IPS-NIHi7 (cell line): ENCODE data around the gene TSTD1.
"Not testable (repeated sequence)": the region's sequence is repeated elsewhere in the genome, so short reads cannot be mapped to it uniquely, and the experiment has no call there.

Experiments used
- DNase-seq: peaks from one replicate; pipeline ENCODE4 v3.0.0; 2012; ENCODE audit warnings: mixed read lengths; ENCODE audit errors: extremely low spot score

The TSTD1 gene

DNA sequence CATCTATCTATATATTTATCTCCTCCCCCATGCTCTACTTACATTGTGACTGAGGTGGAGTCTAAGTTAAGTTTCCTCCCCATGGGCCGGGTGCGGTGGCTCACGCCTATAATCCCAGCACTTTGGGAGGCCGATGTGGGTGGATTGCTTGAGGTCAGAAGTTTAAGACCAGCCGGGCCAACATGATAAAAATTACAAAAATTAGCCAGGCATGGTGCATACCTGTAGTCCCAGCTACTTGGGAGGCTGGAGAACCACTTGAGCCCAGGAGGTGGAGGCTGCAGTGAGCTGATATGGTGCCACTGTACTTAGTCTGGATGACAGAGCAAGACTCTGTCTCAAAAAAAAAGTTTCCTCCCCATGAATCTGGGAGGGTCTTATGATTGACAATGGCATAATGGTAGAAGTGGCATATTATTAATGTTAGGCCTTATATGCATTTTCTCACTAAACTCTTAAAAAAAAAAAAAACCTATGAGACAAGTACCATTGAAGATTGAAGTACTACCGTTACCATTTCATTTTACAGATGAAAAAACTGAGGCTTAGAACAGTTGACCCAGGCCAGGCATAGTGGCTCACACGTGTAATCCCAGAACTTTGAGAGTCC lies 29.1 kb downstream of the TSTD1 start:
- no peak for DNase-seq

DNA sequence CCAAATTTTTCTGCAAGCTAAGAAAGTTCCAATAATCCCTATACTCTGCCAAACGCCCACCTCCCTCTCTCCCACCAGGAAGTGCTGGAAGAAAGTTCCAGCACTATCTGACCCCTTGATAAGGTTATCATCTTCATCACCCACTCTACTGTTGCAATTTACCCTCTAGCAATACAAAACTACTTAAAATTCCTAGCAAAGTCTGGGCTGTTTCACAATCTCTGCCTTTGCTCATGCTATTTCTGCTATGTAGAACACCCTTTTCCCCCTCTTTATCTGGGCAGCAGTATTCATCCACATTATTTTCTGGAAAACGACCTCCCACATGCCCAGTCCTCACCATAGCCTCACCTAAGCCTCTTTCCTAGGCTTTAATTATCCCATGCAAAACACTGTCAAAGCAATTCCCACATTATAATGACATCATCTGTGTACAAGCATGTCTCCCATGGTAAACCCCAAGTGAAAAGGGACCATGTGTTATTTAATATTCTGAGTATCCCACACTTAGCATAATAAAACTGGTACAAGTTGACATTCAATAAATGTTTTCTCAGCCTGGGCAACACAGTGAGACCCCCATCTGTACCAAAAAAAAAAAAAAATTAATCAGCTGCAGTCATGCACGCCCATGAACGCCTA lies 29.8 kb downstream of the TSTD1 start:
- DNase-seq = no peak

DNA sequence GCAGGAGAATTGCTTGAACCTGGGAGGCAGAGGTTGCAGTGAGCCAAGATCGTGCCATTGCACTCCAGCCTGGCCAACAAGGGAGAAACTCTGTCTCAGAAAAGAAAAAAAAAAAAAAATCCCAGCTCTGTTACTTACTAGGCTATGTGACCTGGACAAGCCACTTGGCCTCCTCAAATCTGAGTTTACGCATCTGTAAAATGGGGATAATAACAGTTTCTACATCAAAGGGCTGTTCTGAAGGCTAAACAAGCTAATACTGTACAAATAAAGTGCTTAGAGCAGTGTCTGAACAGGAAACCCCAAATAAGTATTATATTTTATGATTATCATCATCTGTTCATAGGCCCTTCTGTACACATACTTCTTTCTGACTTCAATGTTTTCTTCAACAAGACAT lies 31.4 kb downstream of the TSTD1 start:
- no peak for DNase-seq

DNA sequence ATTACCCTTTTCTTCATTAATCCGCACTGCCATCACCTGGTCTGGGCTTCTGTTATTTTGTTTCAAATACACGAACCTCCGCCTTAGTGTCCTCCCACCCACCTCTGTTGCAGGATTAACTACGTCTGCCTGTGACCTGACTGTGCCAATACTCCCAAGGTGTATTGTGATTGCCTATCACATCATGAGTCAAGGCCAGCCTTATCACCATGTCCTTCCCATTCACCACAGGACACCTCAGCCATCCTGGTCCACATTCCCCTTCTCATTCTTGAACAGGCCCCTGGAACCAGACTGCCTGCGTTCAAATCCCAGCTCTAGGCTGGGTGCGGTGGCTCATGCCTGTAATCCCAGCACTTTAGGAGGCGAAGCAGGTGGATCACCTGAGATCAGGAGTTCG lies 32.2 kb downstream of the TSTD1 start:
- DNase-seq = no peak

DNA sequence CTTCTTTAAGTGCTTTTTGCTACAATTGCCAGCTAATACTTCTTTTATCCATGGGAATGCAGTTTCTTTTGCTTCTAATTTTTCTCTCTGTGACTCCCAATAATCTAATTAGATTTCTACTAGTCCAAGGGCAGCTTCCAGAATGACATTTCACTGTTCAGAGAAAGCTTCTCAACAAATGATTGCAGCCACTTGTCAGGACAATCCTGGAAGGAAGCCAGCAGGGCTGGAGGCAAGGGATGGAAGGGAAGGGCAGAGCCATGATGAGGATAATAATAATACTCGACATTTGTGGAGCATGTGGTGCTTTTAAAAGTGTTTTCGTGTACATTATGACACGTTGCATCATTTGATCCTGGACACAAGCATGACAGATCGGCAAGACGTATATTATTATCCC lies 37.2 kb downstream of the TSTD1 start:
- no peak for DNase-seq

DNA sequence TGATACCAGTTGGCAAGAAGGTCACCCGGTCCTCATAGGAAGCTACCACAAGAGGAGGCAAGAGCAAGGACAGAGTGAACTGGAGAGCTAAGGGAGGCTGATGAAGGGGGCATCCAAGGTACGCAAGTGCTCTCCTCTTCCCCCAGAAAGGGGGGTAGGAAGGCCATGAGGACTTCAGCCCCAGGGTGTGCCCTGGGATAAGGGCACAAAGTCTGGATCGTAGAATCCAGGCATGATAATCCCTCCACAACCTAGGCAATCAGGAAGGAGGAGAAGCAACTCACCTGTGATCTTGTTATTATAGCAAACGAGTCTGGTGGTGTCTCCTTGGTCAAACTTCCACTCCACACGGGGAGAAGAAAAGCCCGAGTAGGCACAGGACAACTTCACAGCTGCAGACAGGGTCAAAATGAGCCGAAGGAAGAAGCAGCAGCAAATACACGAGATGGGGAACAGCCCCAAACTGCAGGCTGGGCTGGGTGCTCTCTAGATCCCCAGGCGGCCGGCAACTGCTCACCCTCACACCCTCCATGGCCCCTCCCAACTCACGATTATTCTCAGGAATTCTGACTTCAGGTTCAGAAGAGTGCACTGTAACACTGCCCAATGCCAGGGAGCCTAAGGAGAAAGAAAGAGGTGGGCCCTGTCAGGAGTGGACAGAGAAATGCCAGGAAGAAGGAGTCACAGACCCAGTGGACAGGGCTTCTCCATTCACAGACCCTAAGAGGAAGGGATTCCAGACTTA lies 37.9 kb downstream of the TSTD1 start:
- no peak for DNase-seq

DNA sequence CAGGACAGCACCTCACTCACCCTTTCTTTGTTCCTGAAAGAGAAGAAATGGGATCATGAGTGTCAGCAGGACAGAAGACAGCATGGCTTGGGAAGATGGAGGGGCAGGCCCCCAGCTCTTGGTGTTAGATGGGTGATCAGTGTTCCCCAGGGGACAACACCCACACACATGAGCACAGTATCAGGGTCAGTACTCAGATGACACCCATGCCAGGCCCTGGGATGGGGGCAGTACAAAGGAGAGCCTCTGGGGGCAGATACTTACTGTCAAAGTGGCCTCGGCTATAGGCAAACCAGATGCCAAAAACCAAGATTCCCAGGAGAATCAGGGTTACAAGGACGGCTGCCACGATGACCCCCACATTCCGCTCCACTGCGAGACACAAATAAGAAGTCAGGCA lies 39.4 kb downstream of the TSTD1 start:
- DNase-seq = no peak

DNA sequence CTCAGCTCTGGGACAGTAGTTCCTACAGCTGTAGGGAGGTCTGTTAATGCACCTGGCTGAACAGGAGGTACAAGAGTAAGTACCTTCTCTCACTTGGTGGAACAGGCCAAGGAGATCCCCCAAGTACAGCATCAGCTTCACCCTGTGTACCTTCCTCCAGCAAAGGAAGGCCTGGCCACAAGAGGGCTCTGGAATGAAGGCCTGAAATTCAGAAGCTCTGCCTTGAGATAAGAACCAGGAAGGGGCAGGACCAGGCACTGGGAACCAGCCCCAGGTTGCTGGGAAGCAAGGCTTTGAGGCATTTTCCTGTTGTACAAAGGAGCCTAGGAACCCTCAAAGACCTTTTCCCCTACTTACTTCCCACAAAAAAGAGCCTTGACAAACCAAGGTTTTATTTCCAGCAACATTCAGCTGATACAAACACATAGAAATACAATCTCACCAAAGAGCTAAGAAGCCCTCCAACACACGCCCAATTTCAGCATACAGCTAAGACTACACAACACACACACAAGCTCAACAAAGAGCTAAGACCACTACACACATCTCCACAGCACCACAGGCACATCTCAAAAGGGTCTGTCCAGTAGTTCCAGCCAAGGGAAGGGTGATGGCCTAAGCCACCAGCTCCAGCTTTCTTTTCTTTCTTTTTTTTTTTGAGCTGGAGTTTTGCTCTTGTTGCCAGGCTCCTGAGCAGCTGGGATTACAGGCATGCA lies 41.3 kb downstream of the TSTD1 start:
- peak; percentile 85 for DNase-seq

DNA sequence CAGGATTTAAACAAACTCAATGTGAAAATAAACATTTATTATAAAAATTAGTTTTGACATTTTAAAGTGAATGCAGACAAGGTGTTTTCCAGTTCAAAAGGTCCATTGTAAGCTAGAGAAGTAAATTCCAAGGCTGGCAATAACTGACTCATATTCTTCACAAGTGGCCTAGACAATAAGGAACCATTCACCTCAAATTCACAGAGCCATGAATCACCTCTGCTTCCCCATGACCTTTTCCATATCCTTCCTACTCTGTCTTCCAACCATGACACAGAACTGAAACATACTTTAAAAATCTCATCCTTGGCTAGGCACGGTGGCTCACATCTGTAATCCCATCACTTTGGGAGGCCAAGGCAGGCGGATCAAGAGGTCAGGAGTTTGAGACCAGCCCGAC lies 42.6 kb downstream of the TSTD1 start:
- no peak for DNase-seq

DNA sequence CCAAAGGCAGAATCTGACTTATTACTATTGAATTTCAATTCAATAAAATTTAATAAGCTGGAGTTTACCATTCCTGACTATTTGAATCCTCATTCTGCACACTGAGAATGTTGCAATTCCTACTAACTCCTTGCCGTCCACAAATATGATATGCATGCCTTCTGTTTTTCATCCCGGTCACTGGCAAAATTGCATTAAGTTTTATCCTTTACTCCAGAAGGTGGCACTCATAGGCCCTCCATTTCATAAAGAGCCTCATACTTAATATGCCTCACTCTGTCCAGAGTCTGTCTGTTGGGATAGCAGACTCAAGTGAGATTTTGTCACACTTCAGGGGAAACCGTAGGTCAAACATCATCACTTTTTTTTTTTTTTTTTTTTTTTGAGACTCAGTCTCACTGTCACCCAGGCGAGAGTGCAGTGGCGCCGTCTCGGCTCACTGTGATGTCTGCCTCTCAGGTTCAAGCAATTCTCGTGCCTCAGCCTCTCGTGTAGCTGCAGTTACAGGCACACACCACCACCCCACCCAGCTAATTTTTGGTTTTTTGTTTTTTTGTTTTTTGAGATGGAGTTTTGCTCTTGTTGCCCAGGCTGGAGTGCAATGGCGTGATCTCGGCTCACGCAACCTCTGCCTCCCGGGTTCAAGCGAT lies 45.1 kb downstream of the TSTD1 start:
- no peak for DNase-seq

DNA sequence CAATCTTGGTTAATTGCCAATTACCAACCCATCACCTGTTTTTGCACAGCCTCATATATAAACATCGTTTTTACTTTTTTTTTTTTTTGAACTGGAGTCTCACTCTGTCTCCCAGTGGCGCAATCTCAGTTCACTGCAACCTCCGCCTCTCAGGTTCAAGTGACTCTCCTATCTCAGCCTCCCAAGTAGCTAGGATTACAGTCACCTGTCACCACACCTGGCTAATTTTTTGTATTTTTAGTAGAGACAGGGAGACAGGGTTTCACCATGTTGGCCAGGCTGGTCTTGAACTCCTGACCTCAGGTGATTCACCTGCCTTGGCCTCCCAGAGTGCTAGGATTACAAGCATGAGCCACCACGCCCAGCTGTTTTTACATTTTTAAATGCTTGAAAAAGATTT lies 46.7 kb downstream of the TSTD1 start:
- not testable (repeated sequence) for DNase-seq
